Heart left ventricle (tissue), 16 donors: ENCODE results near the gene MCTP2. TPM values are rescaled to one million over a fixed set of nuclear protein-coding genes. Genes with fewer than 3 reads are reported as not detected.

Source experiments
- ATAC-seq, 4 donors: fragments of 200-7000 bp; cut with Tn5 transposase; one replicate each; pipeline ENCODE4 v1.9.1; 2020 to 2022; ENCODE audit warnings: moderate library complexity in 4 of 4, mild to moderate bottlenecking in 3 of 4, moderate number of reproducible peaks in 1 of 4
- DNase-seq, 5 donors: peaks; one replicate each; pipeline ENCODE4 v3.0.0-alpha.2; 2020
- H3K27ac ChIP-seq, 12 donors: fragments of 200-600 bp; sonication (generic) in 4 of 12; one replicate each; pipeline versions ENCODE4 v1.5.0 to v1.8.0; 2016 to 2022; ENCODE audit warnings: mild to moderate bottlenecking in 2 of 12
- H3K27me3 ChIP-seq, 9 donors: fragments of 200-600 bp; sonication (generic) in 2 of 9; one replicate each; pipeline versions ENCODE4 v1.5.1 to v1.8.0; 2016 to 2022; ENCODE audit warnings: mild to moderate bottlenecking in 3 of 9
- H3K36me3 ChIP-seq, 9 donors: fragments of 200-600 bp; sonication (generic) in 2 of 9; one replicate each; pipeline versions ENCODE4 v1.5.0 to v1.8.0; 2018 to 2022; ENCODE audit warnings: mild to moderate bottlenecking in 2 of 9
- H3K4me1 ChIP-seq, 12 donors: fragments of 200-600 bp; sonication (generic) in 4 of 12; one replicate each; pipeline versions ENCODE4 v1.5.0 to v1.8.0; 2016 to 2022; ENCODE audit warnings: mild to moderate bottlenecking in 3 of 12
- H3K4me3 ChIP-seq, 12 donors: fragments of 200-600 bp; sonication (generic) in 4 of 12; one replicate each; pipeline versions ENCODE4 v1.5.0 to v1.8.0; 2017 to 2022; ENCODE audit warnings: mild to moderate bottlenecking in 9 of 12, moderate library complexity in 4 of 12
- H3K9me3 ChIP-seq, 12 donors: fragments of 200-600 bp; sonication (generic) in 4 of 12; one replicate each; pipeline versions ENCODE4 v1.5.0 to v1.8.0; 2016 to 2022; ENCODE audit warnings: mild to moderate bottlenecking in 1 of 12
- POLR2A ChIP-seq, 2 donors: fragments of 450-650 bp; IDR thresholded peaks; one replicate each; pipeline ENCODE4 v1.6.1; 2017; ENCODE audit warnings: antibody characterized with exemption in 2 of 2, mild to moderate bottlenecking in 2 of 2, moderate library complexity in 2 of 2
- WGBS, 4 donors: extraction: QIAGEN DNeasy Blood & Tissue Kit in 2 of 4; methylation state at CpG; one replicate each; pipeline versions ENCODE4 v1.1.5 to v1.1.7; 2013 to 2018; 5-methylcytosine and 5-hydroxymethylcytosine counted together
- intact Hi-C, 10 donors: fragments of 100-400 bp; cut with DNase I; formaldehyde crosslinking; loops; one replicate each; pipeline versions ENCODE4 v1.11.1 to v1.14.2; 2022
- polyA plus RNA-seq, 2 donors: library from polyadenylated mRNA; stranded (reverse); fragments of 200-250 nt; gene quantifications; one replicate each; pipeline ENCODE4 v1.2.3, GENCODE V29; 2013
- total RNA-seq, 9 donors: library from RNA; depleted of rRNA in 2 of 9; stranded (reverse); fragments of >200 nt in 2 of 9; fragmentation: NEBNext Ultra II Directional in 3 of 9; extraction: Animal tissue kit (Norgen Biotek cat#: 25700) in 3 of 9; gene quantifications; one replicate each; pipeline versions ENCODE4 v1.1.0 to v1.2.4, GENCODE V29; 2016 to 2023
- TF ChIP-seq, protein P1 (sequence below), 12 donors: fragments of 200-600 bp; sonication (generic) in 4 of 12; IDR thresholded peaks; one replicate each; pipeline versions ENCODE4 v1.5.0 to v1.8.0; 2018 to 2022; ENCODE audit warnings: antibody characterized with exemption in 12 of 12, mild to moderate bottlenecking in 5 of 12
- donor health status: ischemic (EF 13 %, LVEDD 7.1; RV severe dilation, severe dysfunction).
- donor health status: healthy with polysubstance abuse.
- donor health status: DM: no; HTN: yes; CAD: no.
- donor health status: DM: no; HTN: no; CAD: no.
- donor health status: ischemic (EF 25% LVEDD 6.9; RV normal size, moderate dysfunction).
- donor health status: ischemic (EF 25% LVEDD 5.7; RV mildly dilated, moderate dysfunction).
- donor health status: healthy.
- donor health status: DM: yes; HTN: yes; CAD: no.
- donor health status: ischemic (EF 35%, LVEDD 5.7; RV mildly dilated, moderate dysfunction).
- donor health status: nonischemic (EF 11% LVEDD 7.7; RV severe dilation, severe dysfunction).
- donor health status: DM: yes; HTN: yes; CAD: no.
- donor health status: PGD.
- donor health status: ischemic (EF 29% LVEDD 5.4; RV normal size, mild dysfunction).
- donor health status: nonischemic (EF 23%, LVEDD 6.1; RV moderate dilation, normal function).

MCTP2 gene
- total and polyA plus RNA-seq, 11 donors: 0.35 to 12.1 (median 2.0) TPM

DNA sequence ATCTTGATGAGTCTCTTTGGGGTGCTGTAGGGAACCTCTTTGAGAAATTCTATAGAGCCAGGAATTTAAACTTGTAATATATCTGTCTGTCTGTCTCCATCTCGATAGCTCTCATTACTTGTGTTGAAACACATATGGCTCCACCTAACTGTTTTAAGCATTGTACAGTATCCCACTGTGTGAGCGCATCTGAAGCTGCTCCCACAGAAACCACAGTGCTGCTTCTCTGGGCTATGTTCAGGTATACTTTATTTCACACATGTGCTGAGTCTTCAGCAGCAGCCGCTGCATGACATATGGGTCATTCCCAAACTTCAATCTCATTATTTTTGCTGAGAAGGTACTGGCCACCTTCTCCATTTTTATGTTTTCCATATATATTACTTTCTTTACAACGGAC, 63.9 kb downstream of the MCTP2 start:
- Histone ChIP-seq H3K4me1 (peaks cover 0 to 41% (median 0%) of the 10 kb centered on the region in 12 donors), H3K27ac (no peak overlapping the region), H3K9me3 (peaks cover 0 to 11% (median 0%) of the 10 kb centered on the region in 12 donors), H3K27me3 (peaks cover 0 to 3% (median 0%) of the 10 kb centered on the region in 9 donors), H3K4me3 (no peak overlapping the region), H3K36me3 (no peaks in the 10 kb centered on the region)
- DNase-seq (no peak), ATAC-seq (no peak)
- TF ChIP-seq POLR2A (IDR thresholded peaks at IDR 0.05): no peak
- TF ChIP-seq, protein P1, sequence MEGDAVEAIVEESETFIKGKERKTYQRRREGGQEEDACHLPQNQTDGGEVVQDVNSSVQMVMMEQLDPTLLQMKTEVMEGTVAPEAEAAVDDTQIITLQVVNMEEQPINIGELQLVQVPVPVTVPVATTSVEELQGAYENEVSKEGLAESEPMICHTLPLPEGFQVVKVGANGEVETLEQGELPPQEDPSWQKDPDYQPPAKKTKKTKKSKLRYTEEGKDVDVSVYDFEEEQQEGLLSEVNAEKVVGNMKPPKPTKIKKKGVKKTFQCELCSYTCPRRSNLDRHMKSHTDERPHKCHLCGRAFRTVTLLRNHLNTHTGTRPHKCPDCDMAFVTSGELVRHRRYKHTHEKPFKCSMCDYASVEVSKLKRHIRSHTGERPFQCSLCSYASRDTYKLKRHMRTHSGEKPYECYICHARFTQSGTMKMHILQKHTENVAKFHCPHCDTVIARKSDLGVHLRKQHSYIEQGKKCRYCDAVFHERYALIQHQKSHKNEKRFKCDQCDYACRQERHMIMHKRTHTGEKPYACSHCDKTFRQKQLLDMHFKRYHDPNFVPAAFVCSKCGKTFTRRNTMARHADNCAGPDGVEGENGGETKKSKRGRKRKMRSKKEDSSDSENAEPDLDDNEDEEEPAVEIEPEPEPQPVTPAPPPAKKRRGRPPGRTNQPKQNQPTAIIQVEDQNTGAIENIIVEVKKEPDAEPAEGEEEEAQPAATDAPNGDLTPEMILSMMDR (IDR thresholded peaks at IDR 0.05): no peak
- 82 to 96% (median 89%) methylated on average over 4 of the region's 4 CpGs for whole genome bisulfite sequencing, 4 donors
- intact Hi-C loops: no loop called here

DNA sequence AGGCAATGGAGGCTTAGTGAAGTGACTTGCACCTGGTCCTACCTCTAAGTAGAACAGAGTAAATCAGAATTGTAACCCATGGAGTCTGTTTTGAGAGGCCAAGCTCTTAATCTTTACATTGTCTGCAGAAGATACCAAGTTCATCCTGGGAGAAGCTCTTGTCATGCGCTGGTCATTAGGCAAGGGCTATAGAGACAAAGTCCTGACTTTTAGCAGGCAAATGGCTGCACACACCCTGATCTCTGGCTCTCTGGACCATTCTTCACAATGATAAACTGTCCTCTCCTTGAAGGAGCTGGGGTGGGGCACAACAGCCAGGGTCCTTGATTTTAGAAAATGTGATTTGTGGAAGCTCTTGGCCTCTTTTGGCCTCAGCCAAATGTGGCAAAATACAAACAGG, 65.4 kb downstream of the MCTP2 start:
- TF ChIP-seq, protein P1 (IDR thresholded peaks at IDR 0.05): no peak
- TF ChIP-seq POLR2A (IDR thresholded peaks at IDR 0.05): no peak
- 88 to 100% (median 99%) methylated on average over 1 of the region's 1 CpG for WGBS, 4 donors
- DNase-seq: no peak
- Histone ChIP-seq H3K4me1 (peaks cover 0 to 41% (median 0%) of the 10 kb centered on the region in 12 donors), H3K9me3 (no peaks in the 10 kb centered on the region), H3K27ac (peak overlapping the region in 1 of 12 donors; percentile 70), H3K4me3 (no peak overlapping the region), H3K27me3 (peaks cover 0 to 3% (median 0%) of the 10 kb centered on the region in 9 donors), H3K36me3 (no peaks in the 10 kb centered on the region)
- no peak for ATAC-seq
- intact Hi-C loops: no loop called here

DNA sequence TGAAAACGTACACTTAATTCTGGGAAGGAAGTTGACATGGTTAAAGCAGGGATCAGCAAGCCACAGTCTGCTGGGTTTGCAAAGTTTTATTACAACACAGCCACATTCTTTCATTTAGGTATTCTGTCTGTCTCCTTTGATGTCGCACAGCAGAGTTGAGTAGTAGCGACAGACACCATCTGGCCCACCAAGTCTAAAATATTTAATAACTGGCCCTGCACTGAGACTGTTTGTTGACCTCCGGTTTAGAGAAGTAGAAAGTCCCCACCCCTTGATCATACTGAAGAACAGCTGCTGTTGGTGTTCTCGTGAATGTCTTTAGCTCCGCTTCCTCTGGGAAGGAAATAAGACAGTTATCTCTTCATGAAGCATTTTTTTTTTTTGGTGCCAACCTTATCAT, 66.2 kb downstream of the MCTP2 start:
- Histone ChIP-seq H3K27ac (peak overlapping the region in 1 of 12 donors; percentile 70), H3K4me3 (peak overlapping the region in 1 of 12 donors; percentile 15), H3K36me3 (no peaks in the 10 kb centered on the region), H3K4me1 (peaks cover 0 to 41% (median 0%) of the 10 kb centered on the region in 12 donors), H3K27me3 (peaks cover 0 to 6% (median 0%) of the 10 kb centered on the region in 9 donors), H3K9me3 (no peaks in the 10 kb centered on the region)
- ATAC-seq (no peak), DNase-seq (no peak)
- WGBS, 4 donors: 54 to 63% (median 56%) methylated on average over 6 of the region's 6 CpGs
- TF ChIP-seq, protein P1 (IDR thresholded peaks at IDR 0.05): no peak
- TF ChIP-seq POLR2A (IDR thresholded peaks at IDR 0.05): no peak
- intact Hi-C loops: no loop called here

DNA sequence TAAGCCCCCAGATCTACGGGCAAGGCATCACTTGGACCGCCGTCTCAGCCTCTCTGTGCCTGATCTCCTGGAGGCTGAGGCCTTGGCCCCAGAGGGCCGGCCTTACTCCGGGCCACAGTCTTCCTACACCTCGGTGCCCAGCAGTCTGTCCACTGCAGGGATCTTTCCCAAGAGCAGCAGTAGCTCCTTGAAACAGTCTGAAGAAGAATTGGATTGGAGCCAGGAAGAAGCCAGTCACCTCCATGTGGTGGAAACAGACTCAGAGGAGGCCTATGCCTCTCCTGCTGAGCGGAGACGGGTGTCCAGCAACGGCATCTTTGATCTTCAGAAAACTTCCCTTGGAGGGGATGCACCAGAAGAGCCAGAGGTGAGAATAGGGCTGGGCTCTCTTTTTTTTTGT, 67.0 kb downstream of the MCTP2 start:
- peak overlapping the region in 1 of 12 donors; percentile 70 for H3K27ac ChIP-seq
- DNase-seq (no peak), ATAC-seq (no peak)
- TF ChIP-seq POLR2A (IDR thresholded peaks at IDR 0.05): no peak
- WGBS, 4 donors: 89 to 94% (median 92%) methylated on average over 9 of the region's 9 CpGs
- no peaks in the 10 kb centered on the region for H3K9me3 ChIP-seq
- H3K27me3 ChIP-seq: peaks cover 0 to 7% (median 0%) of the 10 kb centered on the region in 9 donors
- H3K4me1 ChIP-seq: peaks cover 0 to 38% (median 0%) of the 10 kb centered on the region in 12 donors
- no peak overlapping the region for H3K4me3 ChIP-seq
- intact Hi-C loops: no loop called here
- H3K36me3 ChIP-seq: no peaks in the 10 kb centered on the region

DNA sequence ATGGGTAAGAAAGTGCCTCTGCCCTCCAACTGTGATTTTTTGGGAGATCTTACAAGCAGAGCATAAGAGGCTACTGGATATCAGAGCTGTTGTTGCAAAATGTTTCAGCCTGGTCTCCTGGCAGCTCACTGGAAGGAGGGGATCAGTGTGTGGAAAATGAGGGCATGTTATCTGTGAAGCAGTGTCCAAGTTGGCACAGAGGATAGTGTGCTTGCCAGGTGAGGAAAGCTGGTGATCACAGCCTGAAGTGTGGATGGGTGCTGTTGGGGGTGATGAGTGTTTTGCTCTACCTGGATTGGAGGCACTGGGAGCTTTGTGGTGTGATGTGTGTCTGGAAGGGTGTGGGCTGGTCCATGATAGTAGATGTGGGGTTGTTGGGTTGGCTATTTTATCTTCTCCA, 69.3 kb downstream of the MCTP2 start:
- no peak overlapping the region for H3K27ac ChIP-seq
- H3K4me3 ChIP-seq: no peak overlapping the region
- no peaks in the 10 kb centered on the region for H3K9me3 ChIP-seq
- intact Hi-C loops: loop anchor here in 1 of 10 donors (10.0 kb wide), 1 partner anchor 46 kb away; no protein-coding TSS in a partner anchor
- peaks cover 0 to 26% (median 0%) of the 10 kb centered on the region in 12 donors for H3K4me1 ChIP-seq
- TF ChIP-seq, protein P1 (IDR thresholded peaks at IDR 0.05): no peak
- no peak for TF ChIP-seq POLR2A (IDR thresholded peaks at IDR 0.05)
- DNase-seq (peak in 2 of 5 donors; percentile 74 to 75), ATAC-seq (peak; percentile 94 to 99 (median 96))
- no peaks in the 10 kb centered on the region for H3K36me3 ChIP-seq
- peaks cover 0 to 7% (median 0%) of the 10 kb centered on the region in 9 donors for H3K27me3 ChIP-seq
